Loucy (cell line): ENCODE data around the gene TNFAIP3.

Experiments used
- H2AFZ ChIP-seq: fragments of 200-600 bp; sonication (generic); 2 replicates; pipeline ENCODE4 v1.6.0; 2016; ENCODE audit warnings: antibody characterized with exemption, mild to moderate bottlenecking, low read length, moderate library complexity
- H3F3A ChIP-seq: fragments of 200-600 bp; 2 replicates; pipeline ENCODE4 v1.6.0; 2016; ENCODE audit warnings: antibody characterized with exemption, low read depth, mild to moderate bottlenecking
- H3K27me3 ChIP-seq: fragments of 200-600 bp; sonication (generic); 2 replicates; pipeline ENCODE4 v1.6.1; 2014; ENCODE audit warnings: low read length, mild to moderate bottlenecking; ENCODE audit not compliant: insufficient read depth, poor library complexity, severe bottlenecking
- H3K36me3 ChIP-seq: fragments of 200-600 bp; sonication (generic); 2 replicates; pipeline ENCODE4 v1.6.1; 2016; ENCODE audit warnings: low read length; ENCODE audit not compliant: insufficient read depth
- H3K4me1 ChIP-seq: fragments of 200-600 bp; sonication (generic); 2 replicates; pipeline ENCODE4 v1.5.1; 2014; ENCODE audit warnings: low read length, mild to moderate bottlenecking; ENCODE audit not compliant: insufficient read depth, poor library complexity, severe bottlenecking
- H3K4me2 ChIP-seq: fragments of 200-600 bp; sonication (generic); 2 replicates; pipeline ENCODE4 v1.6.0; 2014; ENCODE audit warnings: antibody characterized with exemption, low read length, low read depth, mild to moderate bottlenecking; ENCODE audit not compliant: poor library complexity, severe bottlenecking
- H3K4me3 ChIP-seq: fragments of 200-600 bp; sonication (generic); 2 replicates; pipeline ENCODE4 v1.5.1; 2014; ENCODE audit warnings: low read length, mild to moderate bottlenecking, mixed read lengths; ENCODE audit not compliant: poor library complexity, severe bottlenecking
- H3K79me2 ChIP-seq: fragments of 200-600 bp; sonication (generic); 2 replicates; pipeline ENCODE4 v1.6.1; 2014; ENCODE audit warnings: low read length; ENCODE audit not compliant: insufficient read depth
- H3K9ac ChIP-seq: fragments of 200-600 bp; sonication (generic); 2 replicates; pipeline ENCODE4 v1.6.0; 2014; ENCODE audit warnings: mild to moderate bottlenecking, low read depth, low read length, moderate library complexity; ENCODE audit not compliant: poor library complexity, severe bottlenecking
- H3K9me2 ChIP-seq: fragments of 200-600 bp; sonication (generic); replicated peaks from 2 replicates; pipeline ENCODE4 v1.6.1; 2016; ENCODE audit warnings: low read depth, low read length, mixed read lengths
- H3K9me3 ChIP-seq: fragments of 200-600 bp; sonication (generic); 2 replicates; pipeline ENCODE4 v1.6.1; 2014; ENCODE audit warnings: mild to moderate bottlenecking, antibody characterized with exemption, low read length, low read depth; ENCODE audit not compliant: insufficient read depth
- H4K20me1 ChIP-seq: fragments of 200-600 bp; sonication (generic); 2 replicates; pipeline ENCODE4 v1.6.0; 2014; ENCODE audit warnings: antibody characterized with exemption, low read length, mild to moderate bottlenecking; ENCODE audit not compliant: insufficient read depth, poor library complexity, severe bottlenecking
- CTCF ChIP-seq: fragments of 200-600 bp; sonication (generic); conservative IDR thresholded peaks from 2 replicates; pipeline ENCODE4 v1.5.1; 2014; ENCODE audit warnings: mild to moderate bottlenecking, antibody characterized with exemption, low read length
- EZH2phosphoT487 ChIP-seq: fragments of 200-600 bp; IDR thresholded peaks from 2 replicates; pipeline ENCODE4 v1.6.1; 2018; ENCODE audit warnings: antibody characterized with exemption, mild to moderate bottlenecking, moderate library complexity, borderline replicate concordance

The TNFAIP3 gene

GRCh38 chr6:137903274-137903932, 36.3 kb downstream of the TNFAIP3 start:
- Histone ChIP-seq H3K27me3 (no peaks in the 10 kb centered on the region), H3K4me2 (no peak overlapping the region), H2AFZ (no peak overlapping the region), H3K36me3 (no peaks in the 10 kb centered on the region), H3K9me2 (0 out of 2 replicates have a peak, but pooled peaks cover 2% of the 10 kb centered on the region), H3K4me3 (no peak overlapping the region), H4K20me1 (no peaks in the 10 kb centered on the region), H3K79me2 (no peaks in the 10 kb centered on the region), H3K4me1 (peaks cover 11% of the 10 kb centered on the region), H3K9me3 (no peaks in the 10 kb centered on the region), H3F3A (no peaks in the 10 kb centered on the region), H3K9ac (no peak overlapping the region)
- TF ChIP-seq CTCF (no peak), EZH2phosphoT487 (no peak)

GRCh38 chr6:137903933-137904821, 37.1 kb downstream of the TNFAIP3 start:
- Histone ChIP-seq H3K27me3 (no peaks in the 10 kb centered on the region), H4K20me1 (no peaks in the 10 kb centered on the region), H3K9ac (no peak overlapping the region), H3K36me3 (no peaks in the 10 kb centered on the region), H3K4me2 (no peak overlapping the region), H2AFZ (0 out of 2 replicates have a peak overlapping the region, but pooled peaks have one; percentile 42), H3K4me1 (peaks cover 16% of the 10 kb centered on the region), H3K79me2 (no peaks in the 10 kb centered on the region), H3K9me2 (no peaks in the 10 kb centered on the region), H3K9me3 (no peaks in the 10 kb centered on the region), H3K4me3 (no peak overlapping the region), H3F3A (no peaks in the 10 kb centered on the region)
- TF ChIP-seq CTCF (no peak), EZH2phosphoT487 (no peak)

GRCh38 chr6:137904822-137905617, 38.0 kb downstream of the TNFAIP3 start:
- H3K4me1 ChIP-seq = peaks cover 22% of the 10 kb centered on the region
- no peaks in the 10 kb centered on the region for H4K20me1 ChIP-seq
- H3K9me2 ChIP-seq = no peaks in the 10 kb centered on the region
- H3K4me2 ChIP-seq = no peak overlapping the region
- H2AFZ ChIP-seq = 0 out of 2 replicates have a peak overlapping the region, but pooled peaks have one; percentile 42
- H3F3A ChIP-seq = no peaks in the 10 kb centered on the region
- H3K4me3 ChIP-seq = no peak overlapping the region
- no peaks in the 10 kb centered on the region for H3K27me3 ChIP-seq
- no peak for TF ChIP-seq EZH2phosphoT487
- TF ChIP-seq CTCF = no peak
- H3K79me2 ChIP-seq = no peaks in the 10 kb centered on the region
- H3K9me3 ChIP-seq = no peaks in the 10 kb centered on the region
- no peak overlapping the region for H3K9ac ChIP-seq
- H3K36me3 ChIP-seq = no peaks in the 10 kb centered on the region
